Colonic mucosa (tissue), 4 donors: ENCODE results near the gene DDX42. TPM values are rescaled to one million over a fixed set of nuclear protein-coding genes. Genes with fewer than 3 reads are reported as not detected.
"Not testable (repeated sequence)": the region's sequence is repeated elsewhere in the genome, so short reads cannot be mapped to it uniquely, and the experiment has no call there.

Source experiments
- DNase-seq: peaks from one replicate; pipeline ENCODE4 v3.0.0-alpha.2; 2020
- H3K27ac ChIP-seq: fragments of 200-600 bp; one replicate; pipeline ENCODE4 v1.8.0; 2021
- H3K27me3 ChIP-seq: fragments of 200-600 bp; one replicate; pipeline ENCODE4 v1.8.0; 2021
- H3K36me3 ChIP-seq: fragments of 200-600 bp; one replicate; pipeline ENCODE4 v1.8.0; 2021
- H3K4me1 ChIP-seq: fragments of 200-600 bp; one replicate; pipeline ENCODE4 v1.8.0; 2021; ENCODE audit warnings: mild to moderate bottlenecking
- H3K4me3 ChIP-seq: fragments of 200-600 bp; one replicate; pipeline ENCODE4 v1.8.0; 2021
- H3K9ac ChIP-seq, 2 donors: one replicate each; pipeline ENCODE4 v1.7.0; 2013; ENCODE audit warnings: control low read depth in 2 of 2, low read depth in 2 of 2, low read length in 2 of 2
- H3K9me3 ChIP-seq: fragments of 200-600 bp; one replicate; pipeline ENCODE4 v1.8.0; 2021
- CTCF ChIP-seq: fragments of 200-600 bp; IDR thresholded peaks from one replicate; pipeline ENCODE4 v1.8.0; 2022; ENCODE audit warnings: antibody characterized with exemption, mild to moderate bottlenecking
- intact Hi-C: fragments of 100-400 bp; cut with DNase I; formaldehyde crosslinking; loops from one replicate; pipeline ENCODE4 v1.14.1; 2022
- total RNA-seq, 2 donors: library from RNA; stranded (reverse); fragmentation: NEBNext Ultra II Directional in 1 of 2; extraction: Animal tissue kit (Norgen Biotek cat#: 25700) in 1 of 2; gene quantifications; one replicate each; pipeline ENCODE4 v1.2.1, GENCODE V29; 2021
- donor health status: healthy.
- donor health status: DM: no; HTN: no; CAD: no.
- donor health status: DM: no; HTN: no; CAD: no.

Gene DDX42
- total RNA-seq, 2 donors from 2014 or later, result 71.1 to 74.5 TPM

- H3K9ac ChIP-seq, result no peak overlapping the region
- intact Hi-C loops, result no loop called here
- H3K9me3 ChIP-seq, result no peaks in the 10 kb centered on the region
- H3K27ac ChIP-seq, result no peak overlapping the region
- H3K36me3 ChIP-seq, result no peaks in the 10 kb centered on the region
- H3K4me3 ChIP-seq, result no peak overlapping the region
- no peak for DNase-seq
- no peaks in the 10 kb centered on the region for H3K27me3 ChIP-seq
- TF ChIP-seq CTCF, result no peak
- no peaks in the 10 kb centered on the region for H3K4me1 ChIP-seq
Measured at GRCh38 chr17:63853260-63853659, 79.3 kb downstream of the DDX42 start.

- Histone ChIP-seq H3K27me3 (no peaks in the 10 kb centered on the region), H3K9me3 (no peaks in the 10 kb centered on the region), H3K4me1 (no peaks in the 10 kb centered on the region), H3K36me3 (no peaks in the 10 kb centered on the region), H3K4me3 (no peak overlapping the region), H3K9ac (no peak overlapping the region), H3K27ac (no peak overlapping the region)
- no peak for TF ChIP-seq CTCF
- intact Hi-C loops, result no loop called here
- no peak for DNase-seq
Measured at GRCh38 chr17:63854709-63855108, 80.7 kb downstream of the DDX42 start.

- intact Hi-C loops, result no loop called here
- Histone ChIP-seq H3K4me3 (no peak overlapping the region), H3K27ac (no peak overlapping the region), H3K9ac (no peak overlapping the region), H3K27me3 (no peaks in the 10 kb centered on the region), H3K36me3 (no peaks in the 10 kb centered on the region), H3K9me3 (no peaks in the 10 kb centered on the region), H3K4me1 (no peaks in the 10 kb centered on the region)
- TF ChIP-seq CTCF, result no peak
- no peak for DNase-seq
Measured at GRCh38 chr17:63855185-63855584, 81.2 kb downstream of the DDX42 start.

GRCh38 chr17:63856425-63856824, 82.5 kb downstream of the DDX42 start:
- H3K9ac ChIP-seq, H3K4me1 ChIP-seq, H3K4me3 ChIP-seq, DNase-seq, H3K27ac ChIP-seq, intact Hi-C loops, H3K36me3 ChIP-seq, H3K27me3 ChIP-seq, H3K9me3 ChIP-seq: not testable (repeated sequence)

- no peaks in the 10 kb centered on the region for H3K36me3 ChIP-seq
- no peak for TF ChIP-seq CTCF
- no peak overlapping the region for H3K9ac ChIP-seq
- no peaks in the 10 kb centered on the region for H3K4me1 ChIP-seq
- no peaks in the 10 kb centered on the region for H3K9me3 ChIP-seq
- H3K27me3 ChIP-seq, result no peaks in the 10 kb centered on the region
- DNase-seq, result no peak
- intact Hi-C loops, result no loop called here
- no peak overlapping the region for H3K4me3 ChIP-seq
- H3K27ac ChIP-seq, result no peak overlapping the region
Measured at GRCh38 chr17:63859257-63859656, 85.3 kb downstream of the DDX42 start.

- H3K36me3 ChIP-seq, DNase-seq, H3K27ac ChIP-seq, intact Hi-C loops, H3K9me3 ChIP-seq, H3K9ac ChIP-seq, H3K4me3 ChIP-seq, H3K4me1 ChIP-seq, H3K27me3 ChIP-seq: not testable (repeated sequence)
Measured at GRCh38 chr17:63866625-63867024, 92.7 kb downstream of the DDX42 start.

Other genes starting within 250 kb of the DDX42 start
- gene DCAF7, start 223.7 kb upstream of the DDX42 start, total RNA-seq, result 100 to 1,000 TPM in 1 of 2 donors, 10 to 100 TPM in 1; 94.3 to 105 TPM
- 10 to 100 TPM; 34.1 to 51.6 TPM for gene TACO1, start 173.3 kb upstream of the DDX42 start, total RNA-seq
- 10 to 100 TPM; 13.4 to 15.5 TPM for gene MAP3K3, start 151.8 kb upstream of the DDX42 start, total RNA-seq
- 1 to 10 TPM; 3.6 to 5.6 TPM for gene LIMD2, start 74.0 kb upstream of the DDX42 start, total RNA-seq
- gene STRADA, start 32.4 kb upstream of the DDX42 start, total RNA-seq, result 10 to 100 TPM; 15.6 to 19.9 TPM
- gene CCDC47, start 573 bp upstream of the DDX42 start, total RNA-seq, result 100 to 1,000 TPM; 128 to 145 TPM
- gene PSMC5, start 53.3 kb downstream of the DDX42 start, total RNA-seq, result 100 to 1,000 TPM in 1 of 2 donors, 10 to 100 TPM in 1; 86.1 to 138 TPM
- gene FTSJ3, start 53.5 kb downstream of the DDX42 start, total RNA-seq, result 10 to 100 TPM; 25.4 to 44.6 TPM
- gene SMARCD2, start 68.5 kb downstream of the DDX42 start, total RNA-seq, result 100 to 1,000 TPM in 1 of 2 donors, 10 to 100 TPM in 1; 77.2 to 124 TPM
- gene CSH2, start 99.5 kb downstream of the DDX42 start, total RNA-seq, result not detected
- not detected for gene GH2, start 107.8 kb downstream of the DDX42 start, total RNA-seq
- not detected for gene CSH1, start 122.4 kb downstream of the DDX42 start, total RNA-seq
- gene CSHL1, start 137.1 kb downstream of the DDX42 start, total RNA-seq, result not detected
- gene GH1, start 144.7 kb downstream of the DDX42 start, total RNA-seq, result not detected
- 1 to 10 TPM; 1.5 to 1.7 TPM for gene CD79B, start 158.2 kb downstream of the DDX42 start, total RNA-seq
- gene SCN4A, start 198.7 kb downstream of the DDX42 start, total RNA-seq, result under 1 TPM; 0.07 to 0.27 TPM
- under 1 TPM in 1 of 2 donors, not detected in 1; 0.16 TPM for gene PRR29, start 224.2 kb downstream of the DDX42 start, total RNA-seq
- gene ICAM2, start 246.5 kb downstream of the DDX42 start, total RNA-seq, result 1 to 10 TPM; 9.2 to 9.5 TPM